Fibroblast of lung (primary cell): ENCODE measurements around the gene PHTF2. TPM values are rescaled to one million over a fixed set of nuclear protein-coding genes. Genes with fewer than 3 reads are reported as not detected.

Experiments used
- DNase-seq, 2 donors: peaks; one replicate each; pipeline versions ENCODE4 v3.0.0 to v3.0.0-alpha.2; 2010; ENCODE audit warnings: low read depth in 2 of 2
- H2AFZ ChIP-seq: 2 replicates; pipeline ENCODE4 v1.5.1; 2012; ENCODE audit warnings: low read length, control low read depth, inconsistent platforms
- H3K27ac ChIP-seq: 2 replicates; pipeline ENCODE4 v1.5.1; 2011; ENCODE audit warnings: low read length, control low read depth; ENCODE audit not compliant: insufficient read depth
- H3K27me3 ChIP-seq: 2 replicates; pipeline ENCODE4 v1.5.1; 2011; ENCODE audit warnings: mild to moderate bottlenecking, low read length; ENCODE audit not compliant: control insufficient read depth, insufficient read depth
- H3K36me3 ChIP-seq: 2 replicates; pipeline ENCODE4 v1.5.1; 2011; ENCODE audit warnings: low read length; ENCODE audit not compliant: control insufficient read depth, insufficient read depth
- H3K4me1 ChIP-seq: 2 replicates; pipeline ENCODE4 v1.5.1; 2011; ENCODE audit warnings: low read length; ENCODE audit not compliant: control insufficient read depth, insufficient read depth; ENCODE audit errors: extremely low read depth
- H3K4me2 ChIP-seq: 2 replicates; pipeline ENCODE4 v1.5.1; 2011; ENCODE audit warnings: low read length, control low read depth; ENCODE audit not compliant: insufficient read depth; ENCODE audit errors: extremely low read depth
- H3K4me3 ChIP-seq, 4 experiments: fragments of 200-600 bp in 1 of 4; sonication (generic) in 1 of 4; replicated peaks in 1 of 4; 2 replicates each; pipeline ENCODE4 v1.5.1; 2011 to 2016; ENCODE audit warnings: low read length in 4 of 4, low read depth in 3 of 4, mild to moderate bottlenecking in 3 of 4, control low read depth in 2 of 4, inconsistent platforms in 1 of 4, mixed read lengths in 1 of 4; ENCODE audit not compliant: insufficient read depth in 1 of 4; ENCODE audit errors: control extremely low read depth in 1 of 4
- H3K79me2 ChIP-seq: 2 replicates; pipeline ENCODE4 v1.5.1; 2012; ENCODE audit warnings: mild to moderate bottlenecking, low read length, inconsistent platforms; ENCODE audit not compliant: control insufficient read depth, insufficient read depth
- H3K9ac ChIP-seq: 2 replicates; pipeline ENCODE4 v1.5.1; 2011; ENCODE audit warnings: mild to moderate bottlenecking, low read length, control low read depth; ENCODE audit not compliant: insufficient read depth
- H3K9me3 ChIP-seq: 2 replicates; pipeline ENCODE4 v1.5.1; 2012; ENCODE audit warnings: low read depth, low read length; ENCODE audit not compliant: control insufficient read depth, insufficient read depth
- H4K20me1 ChIP-seq: 2 replicates; pipeline ENCODE4 v1.5.1; 2011; ENCODE audit warnings: low read length; ENCODE audit not compliant: control insufficient read depth, insufficient read depth; ENCODE audit errors: extremely low read depth
- EZH2 ChIP-seq: IDR thresholded peaks from 2 replicates; pipeline ENCODE4 v1.5.1; 2012; ENCODE audit warnings: low read length, control low read depth, mild to moderate bottlenecking; ENCODE audit errors: missing control alignments
- polyA plus RNA-seq, 2 donors: library from polyadenylated mRNA; depleted of rRNA in 1 of 2; stranded (reverse) in 1 of 2; unstranded in 1 of 2; fragments of >200 nt; gene quantifications; 2 replicates each; pipeline ENCODE4 v1.2.1, GENCODE V29; 2011 to 2012; ENCODE audit warnings: missing spikeins in 1 of 2
- total RNA-seq: library from RNA; depleted of rRNA; stranded (reverse); fragments of >200 nt; gene quantifications from 2 replicates; pipeline ENCODE4 v1.2.1, GENCODE V29; 2014
- TF ChIP-seq, protein P1 (sequence below), 2 donors: IDR thresholded peaks in 1 of 2; conservative IDR thresholded peaks in 1 of 2; 1 replicate in 1 of 2; 2 replicates in 1 of 2; pipeline ENCODE4 v1.5.1; 2011 to 2012; ENCODE audit warnings: low read length in 2 of 2, control low read depth in 1 of 2, inconsistent platforms in 1 of 2, low read depth in 1 of 2, mild to moderate bottlenecking in 1 of 2

Gene PHTF2
- total and polyA plus RNA-seq, 2 donors (not counting 1 experiment from before 2014, with no cell fraction given), result 25.9 to 64.4 TPM

DNA sequence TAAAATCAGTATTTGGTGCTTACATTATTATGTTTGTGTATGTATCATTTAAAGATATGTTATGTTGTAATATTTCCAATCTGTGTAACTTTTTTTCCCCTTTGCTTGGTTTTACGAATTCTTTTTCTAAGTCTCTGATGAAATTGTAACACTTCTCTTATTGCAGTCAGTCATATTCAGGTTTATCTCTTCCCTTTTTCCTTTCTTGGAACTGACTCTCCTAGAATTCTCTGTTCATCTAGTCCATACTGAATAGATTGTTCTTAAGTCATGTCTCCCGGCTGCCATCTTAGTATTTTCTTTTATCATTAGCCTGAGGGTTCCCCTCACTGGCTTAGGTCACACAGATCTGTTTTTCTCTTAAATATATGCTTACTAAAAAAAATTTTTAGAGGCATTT, 44.6 kb downstream of the PHTF2 start:
- Histone ChIP-seq H3K4me1 (no peaks in the 10 kb centered on the region), H4K20me1 (no peaks in the 10 kb centered on the region), H3K36me3 (no peaks in the 10 kb centered on the region), H3K9ac (no peak overlapping the region), H3K4me3 (no peak overlapping the region), H3K79me2 (peaks cover 3% of the 10 kb centered on the region), H3K9me3 (no peaks in the 10 kb centered on the region), H2AFZ (no peak overlapping the region), H3K4me2 (no peak overlapping the region), H3K27ac (no peak overlapping the region), H3K27me3 (no peaks in the 10 kb centered on the region)
- DNase-seq, result no peak
- TF ChIP-seq EZH2, result no peak
- TF ChIP-seq, protein P1, sequence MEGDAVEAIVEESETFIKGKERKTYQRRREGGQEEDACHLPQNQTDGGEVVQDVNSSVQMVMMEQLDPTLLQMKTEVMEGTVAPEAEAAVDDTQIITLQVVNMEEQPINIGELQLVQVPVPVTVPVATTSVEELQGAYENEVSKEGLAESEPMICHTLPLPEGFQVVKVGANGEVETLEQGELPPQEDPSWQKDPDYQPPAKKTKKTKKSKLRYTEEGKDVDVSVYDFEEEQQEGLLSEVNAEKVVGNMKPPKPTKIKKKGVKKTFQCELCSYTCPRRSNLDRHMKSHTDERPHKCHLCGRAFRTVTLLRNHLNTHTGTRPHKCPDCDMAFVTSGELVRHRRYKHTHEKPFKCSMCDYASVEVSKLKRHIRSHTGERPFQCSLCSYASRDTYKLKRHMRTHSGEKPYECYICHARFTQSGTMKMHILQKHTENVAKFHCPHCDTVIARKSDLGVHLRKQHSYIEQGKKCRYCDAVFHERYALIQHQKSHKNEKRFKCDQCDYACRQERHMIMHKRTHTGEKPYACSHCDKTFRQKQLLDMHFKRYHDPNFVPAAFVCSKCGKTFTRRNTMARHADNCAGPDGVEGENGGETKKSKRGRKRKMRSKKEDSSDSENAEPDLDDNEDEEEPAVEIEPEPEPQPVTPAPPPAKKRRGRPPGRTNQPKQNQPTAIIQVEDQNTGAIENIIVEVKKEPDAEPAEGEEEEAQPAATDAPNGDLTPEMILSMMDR (conservative IDR thresholded peaks at IDR 0.05 in 1 of 2, IDR thresholded peaks at IDR 0.05 in 1 of 2; ENCODE audit: low read depth in 1 of 2, low read length in 2 of 2), result no peak

GRCh38 chr7:77846317-77847092, 47.9 kb downstream of the PHTF2 start:
- Histone ChIP-seq H2AFZ (no peak overlapping the region), H3K4me2 (no peak overlapping the region), H3K27ac (no peak overlapping the region), H3K4me3 (no peak overlapping the region), H3K27me3 (no peaks in the 10 kb centered on the region), H3K9me3 (no peaks in the 10 kb centered on the region), H3K79me2 (no peaks in the 10 kb centered on the region), H4K20me1 (no peaks in the 10 kb centered on the region), H3K36me3 (no peaks in the 10 kb centered on the region), H3K9ac (no peak overlapping the region), H3K4me1 (no peaks in the 10 kb centered on the region)
- DNase-seq, result no peak
- TF ChIP-seq, protein P1 (conservative IDR thresholded peaks at IDR 0.05 in 1 of 2, IDR thresholded peaks at IDR 0.05 in 1 of 2; ENCODE audit: low read depth in 1 of 2, low read length in 2 of 2), result no peak
- no peak for TF ChIP-seq EZH2

DNA sequence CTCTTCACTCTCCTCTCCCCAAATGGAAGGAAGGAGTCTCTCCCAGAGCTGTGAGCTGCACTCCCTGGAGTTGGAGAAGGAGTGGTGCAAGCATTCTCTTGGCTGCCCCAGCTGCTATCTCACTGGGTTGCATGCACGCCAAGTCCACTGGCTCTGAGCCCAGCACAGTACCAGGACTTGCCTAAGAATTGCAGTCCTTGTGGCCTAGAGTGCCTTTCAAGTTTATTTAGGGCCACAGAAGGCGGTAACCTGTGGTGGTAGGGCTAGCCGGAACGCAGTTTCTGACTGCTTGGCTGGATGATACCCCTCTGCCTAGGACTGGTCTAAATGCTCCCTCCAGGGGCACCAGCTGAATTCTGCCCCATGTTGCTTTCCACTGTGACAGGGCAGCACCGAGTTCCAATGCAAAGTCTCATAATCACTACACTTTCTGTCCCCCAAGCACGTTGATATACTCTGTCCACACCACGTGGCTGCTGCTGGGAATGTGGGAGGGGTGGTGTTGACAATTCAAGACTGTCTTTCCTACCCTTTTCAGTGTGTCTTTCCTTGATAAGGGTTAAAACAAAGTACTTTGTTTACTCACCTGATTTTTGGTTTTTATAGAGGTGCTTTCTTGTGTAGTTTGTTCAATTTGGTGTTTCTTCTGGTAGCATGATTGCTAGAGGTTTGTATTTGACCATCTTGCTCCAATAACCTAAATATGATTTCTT, 57.0 kb downstream of the PHTF2 start:
- H3K27me3 ChIP-seq, result no peaks in the 10 kb centered on the region
- H3K27ac ChIP-seq, result no peak overlapping the region
- H3K36me3 ChIP-seq, result peaks cover 1% of the 10 kb centered on the region
- H3K9ac ChIP-seq, result no peak overlapping the region
- no peak overlapping the region for H2AFZ ChIP-seq
- no peak overlapping the region for H3K4me2 ChIP-seq
- H3K79me2 ChIP-seq, result no peaks in the 10 kb centered on the region
- peak; percentile 45 to 51 for DNase-seq
- no peaks in the 10 kb centered on the region for H3K9me3 ChIP-seq
- no peak overlapping the region for H3K4me3 ChIP-seq
- no peaks in the 10 kb centered on the region for H3K4me1 ChIP-seq
- H4K20me1 ChIP-seq, result no peaks in the 10 kb centered on the region
- TF ChIP-seq EZH2, result no peak
- TF ChIP-seq, protein P1 (conservative IDR thresholded peaks at IDR 0.05 in 1 of 2, IDR thresholded peaks at IDR 0.05 in 1 of 2; ENCODE audit: low read depth in 1 of 2, low read length in 2 of 2), result no peak
